Stimulated activated memory B cell treated with anti-CD40 and anti-IgM and Interleukin-4, amounts not matched to agents 10 μg/mL and 1 μg/mL and 100 μg/mL, for 72 hours (primary cell): ENCODE results near the gene CARD9.

Experiments used
- ATAC-seq: fragments of 150-1000 bp; cut with Tn5 transposase; 2 replicates; pipeline ENCODE4 v1.10.0; 2021
- H3K27ac Mint-ChIP-seq: one replicate; pipeline ENCODE4 v1.8.0; 2022; ENCODE audit warnings: mild to moderate bottlenecking, mixed read lengths
- H3K27me3 Mint-ChIP-seq: one replicate; pipeline ENCODE4 v1.8.0; 2022; ENCODE audit warnings: mixed read lengths
- H3K36me3 Mint-ChIP-seq: one replicate; pipeline ENCODE4 v1.8.0; 2022; ENCODE audit warnings: mixed read lengths
- H3K4me1 Mint-ChIP-seq: one replicate; pipeline ENCODE4 v1.8.0; 2022; ENCODE audit warnings: mixed read lengths
- H3K4me3 Mint-ChIP-seq: one replicate; pipeline ENCODE4 v1.8.0; 2022; ENCODE audit warnings: mild to moderate bottlenecking, moderate library complexity, mixed read lengths
- H3K9me3 Mint-ChIP-seq: one replicate; pipeline ENCODE4 v1.8.0; 2022; ENCODE audit warnings: mixed read lengths

Gene CARD9

GRCh38 chr9:136364942-136365774, 8.3 kb downstream of the CARD9 start:
- Mint-ChIP-seq H3K36me3 (peaks cover 21% of the 10 kb centered on the region), H3K27ac (no peak overlapping the region), H3K4me3 (no peak overlapping the region)

GRCh38 chr9:136363949-136364748, 9.3 kb downstream of the CARD9 start:
- Mint-ChIP-seq H3K4me1 (peaks cover 16% of the 10 kb centered on the region), H3K27me3 (no peaks in the 10 kb centered on the region), H3K9me3 (no peaks in the 10 kb centered on the region), H3K27ac (no peak overlapping the region), H3K36me3 (peaks cover 22% of the 10 kb centered on the region), H3K4me3 (peak overlapping the region; percentile 89)
- ATAC-seq, result no peak

More at GRCh38 chr9:136364942-136365774, 8.3 kb downstream of the CARD9 start:
- H3K4me1 Mint-ChIP-seq, result peaks cover 16% of the 10 kb centered on the region
- ATAC-seq, result no peak
- no peaks in the 10 kb centered on the region for H3K27me3 Mint-ChIP-seq
- H3K9me3 Mint-ChIP-seq, result no peaks in the 10 kb centered on the region

- Mint-ChIP-seq H3K4me1 (peaks cover 16% of the 10 kb centered on the region), H3K27ac (peak within 1 kb of the TSS; percentile 82), H3K27me3 (no peaks in the 10 kb centered on the region), H3K4me3 (peak within 1 kb of the TSS; percentile 89), H3K9me3 (no peaks in the 10 kb centered on the region), H3K36me3 (peaks cover 22% of the 10 kb centered on the region)
- peak; percentile 92 for ATAC-seq
Observed at GRCh38 chr9:136363106-136363948, 10.1 kb downstream of the CARD9 start, which contains the start of gene DNLZ. DNLZ (minus strand) TSS chr9:136363744; CDS start chr9:136363714, 30 bp downstream.

- Mint-ChIP-seq H3K27me3 (no peaks in the 10 kb centered on the region), H3K9me3 (no peaks in the 10 kb centered on the region), H3K4me3 (peak overlapping the region; percentile 89), H3K4me1 (peaks cover 16% of the 10 kb centered on the region), H3K27ac (peak overlapping the region; percentile 82), H3K36me3 (peaks cover 22% of the 10 kb centered on the region)
- ATAC-seq, result no peak
Observed at GRCh38 chr9:136362450-136362784, 11.1 kb downstream of the CARD9 start.

DNA sequence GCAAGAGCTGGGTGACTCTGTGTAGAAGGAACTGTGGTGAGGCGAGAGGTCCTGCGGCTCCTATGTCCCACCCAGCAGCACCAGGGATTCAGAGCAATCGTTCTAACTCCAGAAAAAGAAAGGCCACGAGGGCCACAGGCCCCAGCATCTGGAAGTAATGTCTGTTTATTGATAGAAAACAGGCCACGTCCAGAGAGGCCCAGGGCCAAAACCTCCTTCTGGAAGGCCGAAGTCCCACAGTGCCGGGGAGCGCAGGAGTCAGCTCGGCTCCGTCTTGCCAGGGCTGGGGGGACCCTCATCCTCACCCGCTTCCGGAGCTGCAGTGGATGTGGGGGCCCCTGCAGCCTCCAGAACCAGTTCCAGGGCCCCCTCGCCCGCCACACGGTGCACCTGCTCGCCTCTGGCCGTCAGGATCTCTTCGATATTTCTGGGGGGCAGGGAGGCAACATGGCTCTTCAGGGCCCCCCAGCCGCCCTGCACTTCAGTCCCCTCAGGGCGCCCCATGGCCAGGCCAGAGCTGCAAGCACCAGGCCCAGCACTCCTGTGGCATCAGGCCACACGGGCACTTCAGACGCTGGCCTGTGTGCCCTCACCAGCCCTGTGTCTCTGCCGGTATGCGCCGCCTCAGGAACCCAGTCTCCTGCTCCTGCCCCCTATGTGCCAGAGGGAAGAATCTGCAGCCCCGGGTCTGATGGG, 11.6 kb downstream of the CARD9 start:
- no peaks in the 10 kb centered on the region for H3K27me3 Mint-ChIP-seq
- no peaks in the 10 kb centered on the region for H3K9me3 Mint-ChIP-seq
- peaks cover 16% of the 10 kb centered on the region for H3K4me1 Mint-ChIP-seq
- H3K36me3 Mint-ChIP-seq, result peaks cover 22% of the 10 kb centered on the region
- no peak for ATAC-seq
- H3K4me3 Mint-ChIP-seq, result no peak overlapping the region
- no peak overlapping the region for H3K27ac Mint-ChIP-seq

DNA sequence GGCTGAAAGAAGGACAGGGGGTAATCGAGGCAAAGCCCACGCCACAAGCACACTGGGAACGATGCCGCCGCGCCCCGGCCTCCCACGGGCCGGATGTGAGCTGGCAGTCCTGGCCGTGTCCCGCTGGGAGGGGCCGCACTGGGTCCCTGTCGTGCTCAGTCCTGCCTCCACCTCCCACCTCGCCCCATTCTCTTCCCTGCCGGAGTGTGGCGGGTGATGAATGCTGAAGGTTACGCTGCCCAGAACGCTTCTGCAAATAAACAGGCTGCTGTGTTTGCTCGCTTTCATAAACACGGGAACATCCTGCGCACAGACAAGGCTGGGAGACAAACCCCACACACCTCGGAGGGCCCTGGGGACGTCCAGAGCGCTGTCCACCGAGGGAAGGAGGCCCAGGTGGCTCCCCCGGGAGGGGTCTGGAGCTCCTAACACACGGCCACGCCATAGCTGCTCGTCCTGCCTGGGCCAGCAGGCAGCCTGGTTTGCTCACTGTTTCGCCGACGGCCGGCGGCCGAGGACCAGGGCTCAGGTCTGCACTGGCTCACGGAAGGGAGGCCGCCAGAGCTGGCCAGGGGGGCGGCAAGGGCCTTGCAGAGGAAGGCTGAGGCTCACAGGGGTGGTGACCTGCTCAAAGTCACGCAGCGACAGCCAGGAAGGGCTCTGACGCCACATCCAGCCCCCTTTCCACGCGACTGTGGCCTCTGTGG, 12.3 kb downstream of the CARD9 start:
- peaks cover 22% of the 10 kb centered on the region for H3K36me3 Mint-ChIP-seq
- H3K9me3 Mint-ChIP-seq, result no peaks in the 10 kb centered on the region
- H3K4me1 Mint-ChIP-seq, result peaks cover 14% of the 10 kb centered on the region
- H3K27ac Mint-ChIP-seq, result no peak overlapping the region
- ATAC-seq, result no peak
- H3K27me3 Mint-ChIP-seq, result no peaks in the 10 kb centered on the region
- H3K4me3 Mint-ChIP-seq, result no peak overlapping the region

DNA sequence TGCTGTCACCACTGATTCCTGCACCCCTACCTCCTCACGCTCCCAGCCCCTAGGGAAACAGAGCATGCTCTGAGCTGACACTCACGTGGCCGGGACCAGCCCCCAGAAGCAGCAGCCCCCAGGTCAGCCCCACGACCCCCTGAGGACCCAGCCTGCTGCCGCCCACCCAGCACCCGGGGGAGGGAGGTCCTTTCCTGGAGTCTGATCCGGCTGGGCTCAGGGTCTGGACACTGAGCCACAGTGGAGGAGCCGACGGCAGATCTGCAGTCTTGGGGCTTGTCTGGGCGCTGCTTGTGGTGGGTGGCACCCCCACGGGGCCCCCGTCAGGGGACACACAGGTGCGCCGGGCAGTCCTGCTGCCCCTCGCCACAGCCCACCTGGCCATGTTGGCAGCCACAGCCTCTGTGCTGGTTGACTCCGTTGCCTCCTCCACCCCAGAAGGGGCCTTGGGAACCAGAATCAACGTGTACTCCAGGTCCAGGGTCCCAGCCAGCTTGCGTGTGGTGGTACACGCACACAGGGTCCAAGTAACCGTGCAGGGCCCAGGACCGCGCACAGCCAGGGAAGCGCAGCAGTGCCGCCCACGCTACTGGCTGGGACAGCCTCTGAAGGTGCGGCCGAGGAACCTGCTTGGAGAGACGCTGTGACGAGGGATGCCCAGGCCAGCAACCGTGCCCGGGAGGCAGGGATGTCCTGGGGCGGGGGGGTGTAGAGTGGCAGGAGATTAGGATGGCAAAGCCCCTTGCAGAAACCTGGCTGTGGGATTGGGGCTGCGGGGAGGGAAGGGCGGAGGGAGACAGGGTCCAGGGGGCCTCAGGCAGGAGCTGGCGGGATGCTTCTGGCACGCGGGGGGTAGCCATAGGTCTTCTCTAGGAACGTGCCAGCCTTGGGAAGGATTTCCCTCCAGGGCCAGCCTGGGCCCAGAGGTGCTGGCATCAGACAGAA, 13.4 kb downstream of the CARD9 start:
- Mint-ChIP-seq H3K4me1 (peaks cover 8% of the 10 kb centered on the region), H3K4me3 (no peak overlapping the region), H3K27me3 (no peaks in the 10 kb centered on the region), H3K36me3 (peaks cover 22% of the 10 kb centered on the region), H3K27ac (no peak overlapping the region), H3K9me3 (no peaks in the 10 kb centered on the region)
- no peak for ATAC-seq

DNA sequence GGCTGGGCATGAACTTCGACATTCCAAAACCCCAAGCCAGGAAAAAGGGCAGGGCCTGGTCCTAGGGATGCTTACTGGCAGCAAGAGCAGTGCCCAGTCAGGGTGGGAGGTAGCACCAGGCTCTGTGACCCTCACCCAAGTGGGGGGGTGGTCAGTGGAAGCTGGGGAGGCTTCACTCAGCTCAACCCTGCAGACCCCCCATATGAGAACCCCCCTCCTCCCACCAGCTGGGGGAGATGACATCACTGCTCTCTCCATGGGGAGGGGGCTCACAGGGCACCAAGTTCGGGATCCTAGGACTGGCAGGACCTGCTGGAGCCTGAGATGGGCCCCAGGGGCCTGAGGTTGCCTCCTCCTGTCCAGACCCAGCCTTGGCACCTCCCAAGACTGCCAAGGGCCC, 14.6 kb downstream of the CARD9 start:
- H3K27ac Mint-ChIP-seq, result no peak overlapping the region
- no peak for ATAC-seq
- peaks cover 8% of the 10 kb centered on the region for H3K4me1 Mint-ChIP-seq
- H3K4me3 Mint-ChIP-seq, result no peak overlapping the region
- H3K36me3 Mint-ChIP-seq, result peaks cover 22% of the 10 kb centered on the region
- H3K9me3 Mint-ChIP-seq, result no peaks in the 10 kb centered on the region
- H3K27me3 Mint-ChIP-seq, result peaks cover 11% of the 10 kb centered on the region

- Mint-ChIP-seq H3K27me3 (peaks cover 20% of the 10 kb centered on the region), H3K4me3 (no peak overlapping the region), H3K9me3 (no peaks in the 10 kb centered on the region), H3K4me1 (peaks cover 8% of the 10 kb centered on the region), H3K36me3 (peaks cover 22% of the 10 kb centered on the region), H3K27ac (no peak overlapping the region)
- ATAC-seq, result no peak
Observed at GRCh38 chr9:136358016-136358415, 15.5 kb downstream of the CARD9 start.

- no peak for ATAC-seq
- Mint-ChIP-seq H3K27ac (no peak overlapping the region), H3K9me3 (no peaks in the 10 kb centered on the region), H3K27me3 (peaks cover 28% of the 10 kb centered on the region), H3K36me3 (peaks cover 18% of the 10 kb centered on the region), H3K4me1 (peaks cover under 1% of the 10 kb centered on the region), H3K4me3 (no peak overlapping the region)
Observed at GRCh38 chr9:136357202-136357725, 16.2 kb downstream of the CARD9 start.

GRCh38 chr9:136355616-136356557, 17.6 kb downstream of the CARD9 start:
- H3K4me1 Mint-ChIP-seq, result no peaks in the 10 kb centered on the region
- H3K27ac Mint-ChIP-seq, result no peak overlapping the region

DNA sequence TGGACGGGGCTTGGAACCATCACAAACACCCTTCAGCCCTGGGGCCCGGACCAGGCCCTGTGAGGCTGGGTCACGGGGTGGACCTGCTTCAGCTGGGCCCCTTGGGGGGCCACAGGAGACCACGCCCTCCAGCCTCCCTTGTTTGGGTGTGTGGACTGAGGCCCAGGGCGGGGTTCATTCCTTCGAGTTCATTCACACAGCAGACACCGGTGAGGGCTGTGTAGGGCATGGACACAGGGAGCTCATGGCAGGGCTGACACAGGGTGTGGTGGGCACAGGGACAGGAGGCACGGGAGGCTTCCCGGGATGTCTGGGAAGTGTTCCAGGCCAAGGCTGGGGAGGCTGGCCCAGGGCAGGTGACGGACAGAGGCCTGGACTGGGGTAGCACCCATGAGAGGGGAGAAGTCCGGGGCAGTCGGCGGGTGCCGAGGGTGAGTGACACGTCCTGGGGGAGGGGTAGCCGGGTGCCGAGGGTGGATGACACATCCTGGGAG, 18.8 kb downstream of the CARD9 start:
- no peaks in the 10 kb centered on the region for H3K4me1 Mint-ChIP-seq
- H3K27ac Mint-ChIP-seq, result no peak overlapping the region
- no peak overlapping the region for H3K4me3 Mint-ChIP-seq
- H3K27me3 Mint-ChIP-seq, result peaks cover 36% of the 10 kb centered on the region
- H3K36me3 Mint-ChIP-seq, result no peaks in the 10 kb centered on the region
- H3K9me3 Mint-ChIP-seq, result no peaks in the 10 kb centered on the region
- no peak for ATAC-seq

More at GRCh38 chr9:136355616-136356557, 17.6 kb downstream of the CARD9 start:
- no peak for ATAC-seq
- Mint-ChIP-seq H3K4me3 (no peak overlapping the region), H3K36me3 (peaks cover 9% of the 10 kb centered on the region), H3K27me3 (peaks cover 28% of the 10 kb centered on the region), H3K9me3 (no peaks in the 10 kb centered on the region)
